H1 (cell line): ENCODE measurements around the gene KRTAP12-4. TPM values are rescaled to one million over a fixed set of nuclear protein-coding genes. Genes with fewer than 3 reads are reported as not detected.
A peak's percentile ranks its signal among the peaks of the same experiment; 100 is the strongest.

ENCODE experiments used
- CTCF ChIA-PET: fragments of 300-600 bp; sonication (Branson Sonifier 250); formaldehyde crosslinking; loops from one replicate; lab custom pipeline; 2021; ENCODE audit not compliant: partially characterized antibody; lab: Charles Lee
- POLR2A ChIA-PET: fragments of 300-600 bp; sonication (Branson Sonifier 250); formaldehyde crosslinking; loops from one replicate; lab custom pipeline; 2021; ENCODE audit warnings: inconsistent platforms; ENCODE audit not compliant: partially characterized antibody; lab: Charles Lee
- DNase-seq, 2 experiments: peaks; one replicate each; pipeline versions ENCODE4 v3.0.0 to v3.0.0-alpha.2; 2010 to 2022; ENCODE audit warnings: low spot score in 2 of 2, low read depth in 1 of 2, mixed read lengths in 1 of 2
- FAIRE-seq: peaks from 2 replicates; lab custom pipeline; 2011; peaks lifted over from hg19 to GRCh38; lab: Jason Lieb, UNC
- H2AFZ ChIP-seq: 2 replicates; pipeline ENCODE4 v1.8.1; 2012; ENCODE audit warnings: low read length, inconsistent platforms
- H2AK5ac ChIP-seq: 2 replicates; pipeline ENCODE4 v1.6.1; 2013; ENCODE audit warnings: low read depth, low read length
- H2BK120ac ChIP-seq: replicated peaks from 2 replicates; pipeline ENCODE3; 2013; ENCODE audit warnings: low read depth, low read length, inconsistent platforms
- H2BK12ac ChIP-seq: 2 replicates; pipeline ENCODE4 v1.6.1; 2013; ENCODE audit warnings: low read depth, low read length
- H2BK15ac ChIP-seq: 2 replicates; pipeline ENCODE4 v1.6.1; 2013; ENCODE audit warnings: low read length
- H2BK20ac ChIP-seq: 2 replicates; pipeline ENCODE4 v1.6.1; 2013; ENCODE audit warnings: low read length
- H2BK5ac ChIP-seq: 2 replicates; pipeline ENCODE4 v1.6.1; 2013; ENCODE audit warnings: low read depth, low read length
- H3K14ac ChIP-seq: 2 replicates; pipeline ENCODE4 v1.6.1; 2013; ENCODE audit warnings: inconsistent platforms; ENCODE audit not compliant: insufficient read length
- H3K18ac ChIP-seq: 2 replicates; pipeline ENCODE4 v1.6.1; 2013; ENCODE audit warnings: low read length; ENCODE audit errors: extremely low read depth
- H3K23ac ChIP-seq: 2 replicates; pipeline ENCODE4 v1.6.1; 2013; ENCODE audit warnings: inconsistent platforms; ENCODE audit not compliant: insufficient read length
- H3K23me2 ChIP-seq: 2 replicates; pipeline ENCODE4 v1.6.1; 2013; ENCODE audit warnings: low read depth, low read length
- H3K27ac ChIP-seq: 2 replicates; pipeline ENCODE4 v1.6.1; 2011; ENCODE audit warnings: low read depth, low read length, inconsistent platforms
- H3K27me3 ChIP-seq, 4 experiments: replicated peaks in 1 of 4; 1 replicate in 1 of 4; 2 replicates in 3 of 4; pipeline versions ENCODE4 v1.6.1 to v1.8.1; 2011 to 2013; ENCODE audit warnings: low read length in 3 of 4, mild to moderate bottlenecking in 3 of 4, inconsistent platforms in 2 of 4, mixed read lengths in 2 of 4, moderate library complexity in 1 of 4; ENCODE audit not compliant: control insufficient read depth in 3 of 4, insufficient read depth in 3 of 4; ENCODE audit errors: extremely low read depth in 1 of 4
- H3K36me3 ChIP-seq, 4 experiments: 2 replicates each; pipeline versions ENCODE4 v1.6.1 to v1.8.1; 2011 to 2013; ENCODE audit warnings: mild to moderate bottlenecking in 4 of 4, low read length in 3 of 4, moderate library complexity in 2 of 4, control low read depth in 1 of 4, inconsistent platforms in 1 of 4; ENCODE audit not compliant: insufficient read depth in 4 of 4, control insufficient read depth in 2 of 4
- H3K4ac ChIP-seq: replicated peaks from 2 replicates; pipeline ENCODE3; 2013; ENCODE audit warnings: low read length, low read depth, mixed read lengths, inconsistent platforms; ENCODE audit not compliant: insufficient read length
- H3K4me1 ChIP-seq, 4 experiments: replicated peaks in 1 of 4; 1 replicate in 1 of 4; 2 replicates in 3 of 4; pipeline versions ENCODE4 v1.6.1 to v1.8.1; 2011 to 2013; ENCODE audit warnings: low read length in 3 of 4, inconsistent platforms in 2 of 4, mixed read lengths in 1 of 4; ENCODE audit not compliant: insufficient read depth in 4 of 4, control insufficient read depth in 3 of 4
- H3K4me2 ChIP-seq, 2 experiments: 2 replicates each; pipeline versions ENCODE4 v1.6.1 to v1.8.1; 2011 to 2013; ENCODE audit warnings: low read depth in 2 of 2, low read length in 2 of 2, control low read depth in 1 of 2, inconsistent platforms in 1 of 2, mild to moderate bottlenecking in 1 of 2; ENCODE audit not compliant: insufficient read depth in 1 of 2
- H3K4me3 ChIP-seq, 4 experiments: fragments of 200-600, 300-600 bp in 1 of 4; sonication (generic), shearing (Covaris generic), sonication (Bioruptor Twin) in 1 of 4; 2 replicates each; pipeline versions ENCODE4 v1.5.1 to v1.8.1; 2011 to 2016; ENCODE audit warnings: low read length in 4 of 4, low read depth in 3 of 4, control low read depth in 2 of 4, inconsistent platforms in 2 of 4, mild to moderate bottlenecking in 2 of 4, mixed read lengths in 1 of 4, moderate library complexity in 1 of 4; ENCODE audit not compliant: insufficient read depth in 2 of 4; ENCODE audit errors: extremely low read depth in 1 of 4
- H3K56ac ChIP-seq: replicated peaks from 2 replicates; pipeline ENCODE3; 2013; ENCODE audit warnings: low read depth, mild to moderate bottlenecking, mixed read lengths, low read length, inconsistent platforms; ENCODE audit not compliant: insufficient read length
- H3K79me1 ChIP-seq: 2 replicates; pipeline ENCODE4 v1.6.1; 2013; ENCODE audit warnings: low read depth, low read length, control low read depth
- H3K79me2 ChIP-seq, 2 experiments: 2 replicates each; pipeline versions ENCODE4 v1.6.1 to v1.8.1; 2012 to 2013; ENCODE audit warnings: low read length in 2 of 2, mild to moderate bottlenecking in 2 of 2, inconsistent platforms in 1 of 2; ENCODE audit not compliant: insufficient read depth in 2 of 2, control insufficient read depth in 1 of 2
- H3K9ac ChIP-seq, 4 experiments: replicated peaks in 1 of 4; 1 replicate in 1 of 4; 2 replicates in 3 of 4; pipeline versions ENCODE4 v1.6.1 to v1.8.1; 2011 to 2013; ENCODE audit warnings: low read depth in 3 of 4, low read length in 3 of 4, control low read depth in 2 of 4, mild to moderate bottlenecking in 2 of 4, moderate library complexity in 2 of 4, inconsistent platforms in 1 of 4; ENCODE audit errors: extremely low read depth in 1 of 4
- H3K9me3 ChIP-seq, 2 experiments: 2 replicates each; pipeline versions ENCODE4 v1.6.1 to v1.8.1; 2012 to 2013; ENCODE audit warnings: mild to moderate bottlenecking in 2 of 2, moderate library complexity in 2 of 2, control low read depth in 1 of 2, inconsistent platforms in 1 of 2, low read depth in 1 of 2, low read length in 1 of 2, mixed read lengths in 1 of 2; ENCODE audit not compliant: insufficient read depth in 2 of 2
- H4K20me1 ChIP-seq, 2 experiments: replicated peaks in 1 of 2; 2 replicates each; pipeline versions ENCODE3 to v1.8.1; 2011 to 2013; ENCODE audit warnings: inconsistent platforms in 2 of 2, low read length in 2 of 2, mild to moderate bottlenecking in 1 of 2; ENCODE audit not compliant: insufficient read depth in 2 of 2, control insufficient read depth in 1 of 2
- H4K5ac ChIP-seq: 2 replicates; pipeline ENCODE4 v1.6.1; 2013; ENCODE audit warnings: low read length, low read depth, mixed read lengths, inconsistent platforms; ENCODE audit not compliant: insufficient read length
- H4K8ac ChIP-seq: 2 replicates; pipeline ENCODE4 v1.8.0; 2013; ENCODE audit warnings: mild to moderate bottlenecking, moderate library complexity, low read length, inconsistent platforms; ENCODE audit not compliant: insufficient read depth; ENCODE audit errors: extremely low read depth
- H4K91ac ChIP-seq: replicated peaks from 2 replicates; pipeline ENCODE3; 2013; ENCODE audit warnings: low read length, mixed read lengths, inconsistent platforms; ENCODE audit not compliant: insufficient read length
- BRCA1 ChIP-seq: IDR thresholded peaks from 2 replicates; pipeline ENCODE4 v1.6.1; 2012; ENCODE audit warnings: low read depth, low read length, improper control_type of control experiment
- CHD1 ChIP-seq: IDR thresholded peaks from 2 replicates; pipeline ENCODE4 v1.6.1; 2012; ENCODE audit warnings: low read depth, low read length, improper control_type of control experiment
- HDAC6 ChIP-seq: IDR thresholded peaks from one replicate; pipeline ENCODE4 v1.7.1; 2012; ENCODE audit warnings: low read depth, mild to moderate bottlenecking, inconsistent platforms, low read length, moderate library complexity
- JUN ChIP-seq: IDR thresholded peaks from 2 replicates; pipeline ENCODE4 v1.6.1; 2011; ENCODE audit warnings: low read depth, mild to moderate bottlenecking, improper control_type of control experiment, low read length
- MAFK ChIP-seq: IDR thresholded peaks from 2 replicates; pipeline ENCODE4 v1.6.1; 2012; ENCODE audit warnings: low read depth, mild to moderate bottlenecking, improper control_type of control experiment, low read length
- RAD21 ChIP-seq, 2 experiments: IDR thresholded peaks in 1 of 2; conservative IDR thresholded peaks in 1 of 2; 2 replicates each; pipeline ENCODE4 v1.6.1; 2011; ENCODE audit warnings: low read depth in 2 of 2, low read length in 2 of 2, improper control_type of control experiment in 1 of 2, inconsistent platforms in 1 of 2, mild to moderate bottlenecking in 1 of 2, moderate library complexity in 1 of 2
- RBBP5 ChIP-seq: IDR thresholded peaks from 2 replicates; pipeline ENCODE4 v1.7.1; 2012; ENCODE audit warnings: low read depth, mild to moderate bottlenecking, inconsistent platforms, low read length, moderate library complexity, borderline replicate concordance
- RXRA ChIP-seq: IDR thresholded peaks from 2 replicates; pipeline ENCODE4 v1.6.1; 2011; ENCODE audit warnings: low read depth, mild to moderate bottlenecking, low read length, moderate library complexity; ENCODE audit not compliant: insufficient read depth
- SIN3A ChIP-seq, 2 experiments: IDR thresholded peaks in 1 of 2; conservative IDR thresholded peaks in 1 of 2; 2 replicates each; pipeline ENCODE4 v1.6.1; 2011 to 2012; ENCODE audit warnings: low read length in 2 of 2, improper control_type of control experiment in 1 of 2, low read depth in 1 of 2, mild to moderate bottlenecking in 1 of 2
- SIX5 ChIP-seq: IDR thresholded peaks from 2 replicates; pipeline ENCODE4 v1.6.1; 2011; ENCODE audit warnings: mild to moderate bottlenecking, low read depth, low read length
- SRF ChIP-seq: IDR thresholded peaks from 2 replicates; pipeline ENCODE4 v1.6.1; 2011; ENCODE audit warnings: mild to moderate bottlenecking, low read depth, low read length, moderate library complexity
- SUZ12 ChIP-seq: fragments of 200-600 bp; sonication (generic); IDR thresholded peaks from 2 replicates; pipeline ENCODE4 v1.6.1; 2012; ENCODE audit warnings: mild to moderate bottlenecking, inconsistent platforms, low read length, moderate library complexity, mixed read lengths
- TCF12 ChIP-seq: IDR thresholded peaks from 2 replicates; pipeline ENCODE4 v1.6.1; 2011; ENCODE audit warnings: low read depth, mild to moderate bottlenecking, low read length
- WGBS, 2 experiments: shearing (Covaris generic) in 1 of 2; methylation state at CpG; one replicate each; pipeline versions ENCODE4 v1.1.6 to v1.1.7; 2013 to 2015; ENCODE audit warnings: low lambda C conversion rate in 2 of 2, mixed read lengths in 2 of 2, inconsistent platforms in 1 of 2, low coverage in 1 of 2, missing lambda C conversion rate in 1 of 2; ENCODE audit not compliant: insufficient replicate concordance in 2 of 2, insufficient coverage in 1 of 2, insufficient read length in 1 of 2; ENCODE audit errors: extremely low coverage in 1 of 2, missing lambda C conversion rate in 1 of 2; 5-methylcytosine and 5-hydroxymethylcytosine counted together
- polyA plus RNA-seq, 7 experiments: library from polyadenylated mRNA; depleted of rRNA in 3 of 7; stranded (reverse) in 5 of 7; unstranded in 2 of 7; fragments of >200 nt in 5 of 7; fragments of 200-250 nt in 2 of 7; gene quantifications; 1 replicate in 5 of 7; 2 replicates in 1 of 7; 4 replicates in 1 of 7; pipeline versions ENCODE4 v1.2.1 to v1.2.3, GENCODE V29; 2011 to 2013; ENCODE audit warnings: missing spikeins in 2 of 7, mixed read lengths in 2 of 7
- total RNA-seq: library from RNA; stranded (reverse); fragmentation: NEBNext Ultra II Directional; extraction: Animal tissue kit (Norgen Biotek cat#: 25700); gene quantifications from 2 replicates; pipeline ENCODE4 v1.2.1, GENCODE V29; 2021

KRTAP12-4 gene
- total and polyA plus RNA-seq, 2 of the 8 experiments (the other 6 are each of a cell fraction or from before 2014, with no cell fraction given), result not detected

DNA sequence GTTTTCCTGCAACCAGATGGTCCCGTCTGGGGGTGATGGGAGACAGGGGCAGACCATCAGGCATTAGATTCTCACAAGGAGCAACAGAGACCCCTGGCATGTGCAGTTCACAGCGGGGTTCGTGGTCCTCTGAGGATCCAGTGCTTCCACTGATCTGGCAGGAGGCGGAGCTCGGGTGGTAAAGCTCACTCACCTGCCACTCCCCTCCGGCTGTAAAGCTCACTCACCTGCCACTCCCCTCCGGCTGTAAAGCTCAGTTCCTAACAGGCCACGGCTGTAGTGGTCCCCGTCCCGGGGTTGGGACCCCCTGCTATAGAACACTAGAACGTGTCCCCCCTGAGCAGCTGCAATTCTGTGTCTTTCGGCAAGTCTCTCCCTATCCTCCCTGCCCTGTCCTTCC lies 47.1 kb upstream of the KRTAP12-4 start:
- H4K91ac ChIP-seq, result peak overlapping the region; percentile 96
- H3K14ac ChIP-seq, result peak overlapping the region; percentile 56
- H3K4me1 ChIP-seq, result peaks cover 3 to 57% (median 48%) of the 10 kb centered on the region in 4 experiments
- DNase-seq (peak in 1 of 2 experiments; percentile 48), FAIRE-seq (no peak)
- 79% methylated on average over 12 of the region's 12 CpGs; no CpG with 5 or more reads in 1 of the 2 experiments for WGBS, 2 experiments
- H4K20me1 ChIP-seq, result peaks cover 0 to 4% of the 10 kb centered on the region in 2 experiments
- peak overlapping the region; percentile 99 for H3K4ac ChIP-seq
- H3K79me2 ChIP-seq, result no peaks in the 10 kb centered on the region
- CTCF ChIA-PET, result interaction anchor here (1.1 to 3.6 kb wide), 6 partner anchors 9 to 191 kb away, joined by 3 to 14 read pairs (median 6); partner anchors contain the start of genes KRTAP10-9 and TSPEAR
- no peak overlapping the region for H3K23ac ChIP-seq
- no peaks in the 10 kb centered on the region for H3K9me3 ChIP-seq
- no peaks in the 10 kb centered on the region for H3K36me3 ChIP-seq
- no peak overlapping the region for H3K4me3 ChIP-seq
- peak overlapping the region; percentile 89 for H3K18ac ChIP-seq
- no peak overlapping the region for H3K56ac ChIP-seq
- H4K8ac ChIP-seq, result no peak overlapping the region
- H3K27ac ChIP-seq, result no peak overlapping the region
- peak overlapping the region; percentile 83; the same call in 1 of the 2 replicates for H2BK20ac ChIP-seq
- POLR2A ChIA-PET, result interaction anchor here (2.8 kb wide), 1 partner anchor 100 kb away, joined by 7 read pairs; the partner anchor contains the start of gene UBE2G2
- peaks cover 0 to 6% (median 4%) of the 10 kb centered on the region in 4 experiments; a peak in 3 of 7 replicates for H3K27me3 ChIP-seq
- 0 out of 4 replicates have a peak overlapping the region, but pooled peaks of 1 of the 2 experiments have one; percentile 4 for H3K4me2 ChIP-seq
- peak overlapping the region; percentile 95; the same call in 1 of the 2 replicates for H2BK12ac ChIP-seq
- peak overlapping the region; percentile 81 for H2BK5ac ChIP-seq
- H2AFZ ChIP-seq, result no peak overlapping the region
- peaks cover 3% of the 10 kb centered on the region; the same call in 1 of the 2 replicates for H3K79me1 ChIP-seq
- H2BK120ac ChIP-seq, result peak overlapping the region; percentile 72
- H2BK15ac ChIP-seq, result peak overlapping the region; percentile 92; the same call in 1 of the 2 replicates
- peaks cover 8% of the 10 kb centered on the region for H3K23me2 ChIP-seq
- H4K5ac ChIP-seq, result no peak overlapping the region
- no peak overlapping the region for H3K9ac ChIP-seq
- peak overlapping the region; percentile 96; the same call in 1 of the 2 replicates for H2AK5ac ChIP-seq
- no peak for TF ChIP-seq RBBP5
- TF ChIP-seq SRF, result no peak
- TF ChIP-seq BRCA1, result no peak
- no peak for TF ChIP-seq CHD1
- no peak for TF ChIP-seq HDAC6
- TF ChIP-seq MAFK, result no peak
- TF ChIP-seq TCF12, result no peak
- TF ChIP-seq RAD21 (IDR thresholded peaks at IDR 0.05 in 1 of 2, conservative IDR thresholded peaks at IDR 0.05 in 1 of 2; ENCODE audit: low read depth in 2 of 2, low read length in 2 of 2), result no peak
- no peak for TF ChIP-seq RXRA
- no peak for TF ChIP-seq JUN
- no peak for TF ChIP-seq SIX5
- no peak for TF ChIP-seq SUZ12
- no peak for TF ChIP-seq SIN3A (conservative IDR thresholded peaks at IDR 0.05 in 1 of 2, IDR thresholded peaks at IDR 0.05 in 1 of 2; ENCODE audit: low read depth in 1 of 2, low read length in 2 of 2)
